HepG2 (cell line): ENCODE measurements around the gene DLEC1. TPM values are rescaled to one million over a fixed set of nuclear protein-coding genes. Genes with fewer than 3 reads are reported as not detected.

ENCODE experiments used
- E2F5 ChIP-seq: sonication (generic); formaldehyde crosslinking; conservative IDR thresholded peaks from 2 replicates; pipeline ENCODE4 v1.4.0; 2020; ENCODE audit warnings: missing genetic modification reagents
- GABPA ChIP-seq, 2 experiments: IDR thresholded peaks; 2 replicates each; pipeline ENCODE4 v1.6.1; 2011 to 2016; ENCODE audit warnings: low read depth in 2 of 2, low read length in 1 of 2, missing biosample characterization in 1 of 2, missing genetic modification characterization in 1 of 2
- MYPOP ChIP-seq: sonication (generic); formaldehyde crosslinking; IDR thresholded peaks from 2 replicates; pipeline ENCODE4 v1.8.1; 2023; ENCODE audit warnings: mild to moderate bottlenecking, moderate library complexity, missing genetic modification reagents
- SUZ12 ChIP-seq: fragments of 150-350 bp; IDR thresholded peaks from 2 replicates; pipeline ENCODE4 v1.6.1; 2014; ENCODE audit warnings: low read depth, low read length
- ZBTB25 ChIP-seq: IDR thresholded peaks from 2 replicates; pipeline ENCODE4 v1.6.1; 2018; ENCODE audit warnings: missing genetic modification reagents
- ZNF260 ChIP-seq: sonication (generic); formaldehyde crosslinking; IDR thresholded peaks from 2 replicates; pipeline ENCODE4 v1.4.0; 2020; ENCODE audit warnings: missing genetic modification reagents, low read depth, mild to moderate bottlenecking, borderline replicate concordance
- ZNF318 ChIP-seq: sonication (generic); formaldehyde crosslinking; IDR thresholded peaks from 2 replicates; pipeline ENCODE4 v1.4.0; 2020; ENCODE audit warnings: mild to moderate bottlenecking, missing genetic modification reagents
- ZNF333 ChIP-seq: sonication (generic); formaldehyde crosslinking; IDR thresholded peaks from 2 replicates; pipeline ENCODE4 v1.4.0; 2020; ENCODE audit warnings: mild to moderate bottlenecking, missing genetic modification reagents, borderline replicate concordance
- polyA plus RNA-seq, 8 experiments: library from polyadenylated mRNA; depleted of rRNA in 3 of 8; stranded (reverse) in 7 of 8; unstranded in 1 of 8; fragments of >200 nt; fragmentation: Illumina TruSeq in 4 of 8; extraction: Trizol in 4 of 8; gene quantifications; 2 replicates each; pipeline versions ENCODE4 v1.2.1 to v1.2.3, GENCODE V29; 2011 to 2016; ENCODE audit warnings: low read depth in 4 of 8, missing spikeins in 1 of 8, mixed read lengths in 1 of 8; ENCODE audit not compliant: insufficient read depth in 1 of 8
- total RNA-seq, 5 experiments: library from RNA; depleted of rRNA; stranded (reverse); fragments of >200 nt; fragmentation: Illumina TruSeq; extraction: Trizol; gene quantifications; 2 replicates each; pipeline ENCODE4 v1.2.3, GENCODE V29; 2016; ENCODE audit warnings: low read depth in 1 of 5
- TF ChIP-seq, protein P1 (sequence below): sonication (generic); formaldehyde crosslinking; IDR thresholded peaks from 2 replicates; pipeline ENCODE4 v1.4.0; 2020; ENCODE audit warnings: missing genetic modification reagents

DLEC1 gene
- total and polyA plus RNA-seq, 2 of the 13 experiments (the other 11 are each of a cell fraction or from before 2014, with no cell fraction given), result 0.09 TPM; not detected in 1

- TF ChIP-seq, protein P1, sequence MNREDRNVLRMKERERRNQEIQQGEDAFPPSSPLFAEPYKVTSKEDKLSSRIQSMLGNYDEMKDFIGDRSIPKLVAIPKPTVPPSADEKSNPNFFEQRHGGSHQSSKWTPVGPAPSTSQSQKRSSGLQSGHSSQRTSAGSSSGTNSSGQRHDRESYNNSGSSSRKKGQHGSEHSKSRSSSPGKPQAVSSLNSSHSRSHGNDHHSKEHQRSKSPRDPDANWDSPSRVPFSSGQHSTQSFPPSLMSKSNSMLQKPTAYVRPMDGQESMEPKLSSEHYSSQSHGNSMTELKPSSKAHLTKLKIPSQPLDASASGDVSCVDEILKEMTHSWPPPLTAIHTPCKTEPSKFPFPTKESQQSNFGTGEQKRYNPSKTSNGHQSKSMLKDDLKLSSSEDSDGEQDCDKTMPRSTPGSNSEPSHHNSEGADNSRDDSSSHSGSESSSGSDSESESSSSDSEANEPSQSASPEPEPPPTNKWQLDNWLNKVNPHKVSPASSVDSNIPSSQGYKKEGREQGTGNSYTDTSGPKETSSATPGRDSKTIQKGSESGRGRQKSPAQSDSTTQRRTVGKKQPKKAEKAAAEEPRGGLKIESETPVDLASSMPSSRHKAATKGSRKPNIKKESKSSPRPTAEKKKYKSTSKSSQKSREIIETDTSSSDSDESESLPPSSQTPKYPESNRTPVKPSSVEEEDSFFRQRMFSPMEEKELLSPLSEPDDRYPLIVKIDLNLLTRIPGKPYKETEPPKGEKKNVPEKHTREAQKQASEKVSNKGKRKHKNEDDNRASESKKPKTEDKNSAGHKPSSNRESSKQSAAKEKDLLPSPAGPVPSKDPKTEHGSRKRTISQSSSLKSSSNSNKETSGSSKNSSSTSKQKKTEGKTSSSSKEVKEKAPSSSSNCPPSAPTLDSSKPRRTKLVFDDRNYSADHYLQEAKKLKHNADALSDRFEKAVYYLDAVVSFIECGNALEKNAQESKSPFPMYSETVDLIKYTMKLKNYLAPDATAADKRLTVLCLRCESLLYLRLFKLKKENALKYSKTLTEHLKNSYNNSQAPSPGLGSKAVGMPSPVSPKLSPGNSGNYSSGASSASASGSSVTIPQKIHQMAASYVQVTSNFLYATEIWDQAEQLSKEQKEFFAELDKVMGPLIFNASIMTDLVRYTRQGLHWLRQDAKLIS, result peak; percentile 62; the same call in 1 of the 2 replicates
- TF ChIP-seq ZNF333 (CRISPR knock-in tag) (peak; percentile 83; the same call in 1 of the 2 replicates), SUZ12 (no peak), ZNF318 (CRISPR knock-in tag) (no peak), MYPOP (no peak), ZBTB25 (CRISPR knock-in tag) (no peak), ZNF260 (no peak), E2F5 (CRISPR knock-in tag) (no peak), GABPA (IDR thresholded peaks at IDR 0.05; ENCODE audit: low read depth, low read length) (no peak), GABPA (CRISPR knock-in tag; IDR thresholded peaks at IDR 0.05; ENCODE audit: low read depth) (peak; percentile 83)
These were observed 98.0 kb downstream of the DLEC1 start, which contains the start of gene ACAA1 (continued) for GRCh38 chr3:38136777-38137614.
